Activated CD8-positive, alpha-beta memory T cell treated with anti-CD3 and anti-CD28 coated beads for 48 hours (primary cell): Measurements from ENCODE around the gene TAS2R8.
"Not testable (repeated sequence)": the region's sequence is repeated elsewhere in the genome, so short reads cannot be mapped to it uniquely, and the experiment has no call there.

Experiments
- DNase-seq, 3 experiments: peaks; one replicate each; pipeline ENCODE4 v3.0.0-alpha.2; 2020; ENCODE audit warnings: low read depth in 2 of 3, low spot score in 2 of 3

TAS2R8 gene

GRCh38 chr12:10807186-10807585, at the start of gene TAS2R8:
TSS of gene TAS2R8 (minus strand) at chr12:10807286. CDS start at chr12:10806980, 306 bp downstream.
- no peak for DNase-seq

- DNase-seq: no peak
Measured at GRCh38 chr12:10855807-10856206, 48.7 kb upstream of the TAS2R8 start.

GRCh38 chr12:10853776-10854175, 46.7 kb upstream of the TAS2R8 start:
- no peak for DNase-seq

GRCh38 chr12:10851243-10851858, 44.3 kb upstream of the TAS2R8 start:
- no peak for DNase-seq

GRCh38 chr12:10849425-10849878, 42.4 kb upstream of the TAS2R8 start, which contains the start of gene PRR4:
TSS of gene PRR4 (minus strand) at chr12:10849475. CDS start at chr12:10849437, 38 bp downstream.
- DNase-seq: no peak

GRCh38 chr12:10847744-10848143, 40.7 kb upstream of the TAS2R8 start:
- DNase-seq: no peak

- DNase-seq: no peak
Measured at GRCh38 chr12:10842862-10843261, 35.8 kb upstream of the TAS2R8 start.

GRCh38 chr12:10838461-10838860, 31.4 kb upstream of the TAS2R8 start:
- no peak for DNase-seq

GRCh38 chr12:10829994-10830393, 22.9 kb upstream of the TAS2R8 start:
- DNase-seq: no peak

- DNase-seq: no peak
Measured at GRCh38 chr12:10826258-10826657, 19.2 kb upstream of the TAS2R8 start, which contains the start of gene TAS2R10. TSS of gene TAS2R10 (minus strand) at chr12:10826358. CDS start at chr12:10826269, 89 bp downstream.

GRCh38 chr12:10824957-10825356, 17.9 kb upstream of the TAS2R8 start:
- no peak for DNase-seq

- DNase-seq: no peak
Measured at GRCh38 chr12:10811883-10812536, 4.9 kb upstream of the TAS2R8 start.

- no peak for DNase-seq
Measured at GRCh38 chr12:10810068-10810467, 3.0 kb upstream of the TAS2R8 start, which contains the start of gene TAS2R9. TSS of gene TAS2R9 (minus strand) at chr12:10810168. CDS start at chr12:10810075, 93 bp downstream.

GRCh38 chr12:10802587-10802986, 4.5 kb downstream of the TAS2R8 start, which contains the start of gene TAS2R7:
TSS of gene TAS2R7 (minus strand) at chr12:10802627. CDS start at chr12:10802570, 57 bp downstream.
- DNase-seq: no peak

- no peak for DNase-seq
Measured at GRCh38 chr12:10801741-10802140, 5.3 kb downstream of the TAS2R8 start.

- no peak for DNase-seq
Measured at GRCh38 chr12:10794222-10794621, 12.9 kb downstream of the TAS2R8 start.

GRCh38 chr12:10791769-10792168, 15.3 kb downstream of the TAS2R8 start:
- not testable (repeated sequence) for DNase-seq

GRCh38 chr12:10783252-10783651, 23.8 kb downstream of the TAS2R8 start:
- DNase-seq: no peak

- no peak for DNase-seq
Measured at GRCh38 chr12:10779103-10779502, 28.0 kb downstream of the TAS2R8 start.

- no peak for DNase-seq
Measured at GRCh38 chr12:10771132-10771733, 35.9 kb downstream of the TAS2R8 start.

GRCh38 chr12:10759657-10760056, 47.4 kb downstream of the TAS2R8 start:
- no peak for DNase-seq

GRCh38 chr12:10756194-10756593, 50.9 kb downstream of the TAS2R8 start:
- no peak for DNase-seq
